K562 (cell line): ENCODE measurements around the gene FRMD5. TPM values are rescaled to one million over a fixed set of nuclear protein-coding genes. Genes with fewer than 3 reads are reported as not detected.

Experiments used
- BHLHE40 ChIP-seq: IDR thresholded peaks from 2 replicates; pipeline ENCODE4 v1.6.1; 2011; ENCODE audit warnings: low read length, improper control_type of control experiment
- MLX ChIP-seq, 2 experiments: fragments of 450-650 bp in 1 of 2; sonication (generic) in 1 of 2; formaldehyde crosslinking; conservative IDR thresholded peaks; 2 replicates each; pipeline versions ENCODE4 v1.4.0 to v1.8.1; 2020 to 2022; ENCODE audit warnings: mild to moderate bottlenecking in 1 of 2, missing genetic modification reagents in 1 of 2
- NR0B1 ChIP-seq: fragments of 450-650 bp; IDR thresholded peaks from one replicate; pipeline ENCODE4 v1.6.1; 2018; ENCODE audit warnings: mild to moderate bottlenecking, moderate library complexity; ENCODE audit not compliant: partially characterized antibody
- TAF1 ChIP-seq: IDR thresholded peaks from 2 replicates; pipeline ENCODE4 v1.6.1; 2011; ENCODE audit warnings: mild to moderate bottlenecking, low read length, moderate library complexity; ENCODE audit not compliant: insufficient read depth, control insufficient read depth, severe bottlenecking; ENCODE audit errors: extremely low read depth
- UBTF ChIP-seq, 2 experiments: IDR thresholded peaks; 2 replicates each; pipeline ENCODE4 v1.6.1; 2012; ENCODE audit warnings: improper control_type of control experiment in 2 of 2, low read depth in 2 of 2, low read length in 2 of 2, borderline replicate concordance in 1 of 2
- ZNF586 ChIP-seq: fragments of 450-650 bp; formaldehyde crosslinking; conservative IDR thresholded peaks from 2 replicates; pipeline ENCODE4 v1.4.0; 2020; ENCODE audit warnings: mild to moderate bottlenecking, moderate library complexity
- polyA plus RNA-seq, 8 experiments: library from polyadenylated mRNA; depleted of rRNA in 4 of 8; stranded (reverse) in 5 of 8; unstranded in 3 of 8; fragments of >200 nt; fragmentation: Nextera tagmentation in 2 of 8; fragmentation: Illumina TruSeq in 1 of 8; extraction: Ambion mirVana in 2 of 8; extraction: Trizol in 1 of 8; gene quantifications; 2 replicates each; pipeline versions ENCODE4 v1.2.1 to v1.2.3, GENCODE V29; 2011 to 2014; ENCODE audit warnings: inconsistent platforms in 1 of 8, missing spikeins in 1 of 8
- total RNA-seq, 7 experiments: library from RNA; depleted of rRNA in 6 of 7; stranded (reverse); fragments of >200 nt in 6 of 7; fragmentation: Illumina TruSeq in 2 of 7; extraction: Trizol in 2 of 7; gene quantifications; 2 replicates each; pipeline versions ENCODE4 v1.2.1 to v1.2.3, GENCODE V29; 2011 to 2021; ENCODE audit warnings: low replicate concordance in 1 of 7

Gene FRMD5
- total and polyA plus RNA-seq, 9 of the 15 experiments (the other 6 are each of a cell fraction or from before 2014, with no cell fraction given) = 0.13 to 0.38 TPM; not detected in 7

GRCh38 chr15:43887901-43888300, 307.2 kb downstream of the FRMD5 start (continued):
- TF ChIP-seq NR0B1 (no peak), TAF1 (no peak), MLX (CRISPR knock-in tag; conservative IDR thresholded peaks at IDR 0.05) (no peak), BHLHE40 (no peak), ZNF586 (CRISPR knock-in tag) (no peak), UBTF (IDR thresholded peaks at IDR 0.05; ENCODE audit: borderline replicate concordance in 1 of 2, low read depth in 2 of 2, low read length in 2 of 2) (no peak)
